ENCODE data around the gene SOX6.

Gene SOX6

GRCh38 chr11:16027621-16028020 lies 328.7 kb downstream of the SOX6 start:
- H3K27me3 ChIP-seq (replicated peaks), result no peaks in the 10 kb centered on the region
- H3K27ac ChIP-seq, result no peak overlapping the region
- in situ Hi-C loops (cut with HindIII; ENCODE audit: low pct_ligation_motif_present, low sequenced_read_pairs), result no loop called here
- H3K36me3 ChIP-seq (replicated peaks), result no peaks in the 10 kb centered on the region
- TF ChIP-seq, protein P1, sequence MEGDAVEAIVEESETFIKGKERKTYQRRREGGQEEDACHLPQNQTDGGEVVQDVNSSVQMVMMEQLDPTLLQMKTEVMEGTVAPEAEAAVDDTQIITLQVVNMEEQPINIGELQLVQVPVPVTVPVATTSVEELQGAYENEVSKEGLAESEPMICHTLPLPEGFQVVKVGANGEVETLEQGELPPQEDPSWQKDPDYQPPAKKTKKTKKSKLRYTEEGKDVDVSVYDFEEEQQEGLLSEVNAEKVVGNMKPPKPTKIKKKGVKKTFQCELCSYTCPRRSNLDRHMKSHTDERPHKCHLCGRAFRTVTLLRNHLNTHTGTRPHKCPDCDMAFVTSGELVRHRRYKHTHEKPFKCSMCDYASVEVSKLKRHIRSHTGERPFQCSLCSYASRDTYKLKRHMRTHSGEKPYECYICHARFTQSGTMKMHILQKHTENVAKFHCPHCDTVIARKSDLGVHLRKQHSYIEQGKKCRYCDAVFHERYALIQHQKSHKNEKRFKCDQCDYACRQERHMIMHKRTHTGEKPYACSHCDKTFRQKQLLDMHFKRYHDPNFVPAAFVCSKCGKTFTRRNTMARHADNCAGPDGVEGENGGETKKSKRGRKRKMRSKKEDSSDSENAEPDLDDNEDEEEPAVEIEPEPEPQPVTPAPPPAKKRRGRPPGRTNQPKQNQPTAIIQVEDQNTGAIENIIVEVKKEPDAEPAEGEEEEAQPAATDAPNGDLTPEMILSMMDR (IDR thresholded peaks at IDR 0.05; ENCODE audit: low read depth, low read length, missing control alignments), result no peak
- H3K4me3 ChIP-seq (ENCODE audit: low read depth, low read length), result no peak overlapping the region
- no peak for DNase-seq

GRCh38 chr11:16026849-16027248 lies 329.5 kb downstream of the SOX6 start:
- H3K4me3 ChIP-seq (ENCODE audit: low read depth, low read length), result no peak overlapping the region
- no peaks in the 10 kb centered on the region for H3K27me3 ChIP-seq (replicated peaks)
- H3K27ac ChIP-seq, result no peak overlapping the region
- no peaks in the 10 kb centered on the region for H3K36me3 ChIP-seq (replicated peaks)
- in situ Hi-C loops (cut with HindIII; ENCODE audit: low pct_ligation_motif_present, low sequenced_read_pairs), result no loop called here
- DNase-seq, result no peak
- TF ChIP-seq, protein P1 (IDR thresholded peaks at IDR 0.05; ENCODE audit: low read depth, low read length, missing control alignments), result no peak

DNA sequence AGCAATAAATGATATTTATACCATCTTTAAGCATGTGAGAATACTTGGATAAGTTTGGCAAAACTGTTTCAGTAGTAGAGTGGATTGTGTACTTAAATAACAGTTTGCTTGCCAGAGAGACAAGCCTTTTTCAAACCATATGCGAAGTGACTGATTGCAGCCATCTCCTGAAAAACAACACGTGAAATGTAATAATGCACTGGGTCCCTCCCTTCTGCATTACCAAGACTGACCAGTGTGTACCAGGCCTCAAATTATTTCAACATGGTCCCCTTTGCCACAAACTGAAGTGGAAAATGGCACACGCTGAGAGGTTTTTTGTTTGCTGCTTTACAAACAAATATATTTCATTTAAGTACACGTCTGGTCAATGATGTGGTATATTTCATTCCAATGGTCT lies 337.4 kb downstream of the SOX6 start:
- Histone ChIP-seq H3K36me3 (replicated peaks) (no peaks in the 10 kb centered on the region), H3K27ac (no peak overlapping the region), H3K4me3 (ENCODE audit: low read depth, low read length) (no peak overlapping the region), H3K27me3 (replicated peaks) (no peaks in the 10 kb centered on the region)
- DNase-seq, result no peak
- TF ChIP-seq, protein P1 (IDR thresholded peaks at IDR 0.05; ENCODE audit: low read depth, low read length, missing control alignments), result no peak
- in situ Hi-C loops (cut with HindIII; ENCODE audit: low pct_ligation_motif_present, low sequenced_read_pairs), result no loop called here

DNA sequence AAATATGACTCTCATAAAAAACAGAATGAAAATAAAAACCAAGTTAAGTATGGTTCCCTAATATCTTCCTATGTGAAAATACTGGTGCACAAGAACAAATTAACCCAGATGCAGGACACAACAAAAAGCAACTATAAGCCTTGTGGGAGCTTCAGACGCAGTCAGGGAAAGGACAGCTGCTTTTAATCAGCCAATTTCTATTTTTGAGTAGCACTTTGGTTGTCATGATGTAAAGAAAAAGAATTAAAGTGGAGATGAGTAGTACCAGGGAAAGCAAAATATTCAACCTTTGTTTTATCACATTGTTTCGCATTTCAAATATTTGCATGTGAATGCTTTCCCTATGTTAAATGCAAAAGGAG lies 339.9 kb downstream of the SOX6 start:
- in situ Hi-C loops (cut with HindIII; ENCODE audit: low pct_ligation_motif_present, low sequenced_read_pairs), result no loop called here
- TF ChIP-seq, protein P1 (IDR thresholded peaks at IDR 0.05; ENCODE audit: low read depth, low read length, missing control alignments), result no peak
- no peak for DNase-seq

GRCh38 chr11:16015741-16016467 lies 340.4 kb downstream of the SOX6 start:
- Histone ChIP-seq H3K27me3 (replicated peaks) (no peaks in the 10 kb centered on the region), H3K27ac (no peak overlapping the region), H3K36me3 (replicated peaks) (no peaks in the 10 kb centered on the region), H3K4me3 (ENCODE audit: low read depth, low read length) (no peak overlapping the region)
- TF ChIP-seq, protein P1 (IDR thresholded peaks at IDR 0.05; ENCODE audit: low read depth, low read length, missing control alignments), result no peak
- DNase-seq, result no peak
- in situ Hi-C loops (cut with HindIII; ENCODE audit: low pct_ligation_motif_present, low sequenced_read_pairs), result no loop called here

More for the DNA sequence above, 339.9 kb downstream of the SOX6 start:
- no peak overlapping the region for H3K4me3 ChIP-seq (ENCODE audit: low read depth, low read length)
- H3K36me3 ChIP-seq (replicated peaks), result no peaks in the 10 kb centered on the region
- no peaks in the 10 kb centered on the region for H3K27me3 ChIP-seq (replicated peaks)
- no peak overlapping the region for H3K27ac ChIP-seq

Measured in brain microvascular endothelial cell (primary cell).